Measurements from ENCODE around the gene DCUN1D5.

The DCUN1D5 gene

GRCh38 chr11:103013421-103013820, 78.5 kb downstream of the DCUN1D5 start:
- DNase-seq (ENCODE audit: low spot score), result no peak
- TF ChIP-seq, protein P1, sequence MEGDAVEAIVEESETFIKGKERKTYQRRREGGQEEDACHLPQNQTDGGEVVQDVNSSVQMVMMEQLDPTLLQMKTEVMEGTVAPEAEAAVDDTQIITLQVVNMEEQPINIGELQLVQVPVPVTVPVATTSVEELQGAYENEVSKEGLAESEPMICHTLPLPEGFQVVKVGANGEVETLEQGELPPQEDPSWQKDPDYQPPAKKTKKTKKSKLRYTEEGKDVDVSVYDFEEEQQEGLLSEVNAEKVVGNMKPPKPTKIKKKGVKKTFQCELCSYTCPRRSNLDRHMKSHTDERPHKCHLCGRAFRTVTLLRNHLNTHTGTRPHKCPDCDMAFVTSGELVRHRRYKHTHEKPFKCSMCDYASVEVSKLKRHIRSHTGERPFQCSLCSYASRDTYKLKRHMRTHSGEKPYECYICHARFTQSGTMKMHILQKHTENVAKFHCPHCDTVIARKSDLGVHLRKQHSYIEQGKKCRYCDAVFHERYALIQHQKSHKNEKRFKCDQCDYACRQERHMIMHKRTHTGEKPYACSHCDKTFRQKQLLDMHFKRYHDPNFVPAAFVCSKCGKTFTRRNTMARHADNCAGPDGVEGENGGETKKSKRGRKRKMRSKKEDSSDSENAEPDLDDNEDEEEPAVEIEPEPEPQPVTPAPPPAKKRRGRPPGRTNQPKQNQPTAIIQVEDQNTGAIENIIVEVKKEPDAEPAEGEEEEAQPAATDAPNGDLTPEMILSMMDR (conservative IDR thresholded peaks at IDR 0.05; ENCODE audit: low read depth), result no peak
- CTCF ChIA-PET, result interaction anchor here (0.5 kb wide), 1 partner anchor 464 kb away, joined by 3 read pairs; no protein-coding TSS in a partner anchor
- POLR2A ChIA-PET (ENCODE audit: low non-redundant PET), result no interaction called here
- H3K27ac ChIP-seq, result no peak overlapping the region
